Measurements from ENCODE around the gene ZNF280C. TPM values are rescaled to one million over a fixed set of nuclear protein-coding genes. Genes with fewer than 3 reads are reported as not detected.

Gene ZNF280C
- polyA plus RNA-seq, 1 donor = 4.7 TPM

GRCh38 chrX:130213376-130213775, 55.3 kb downstream of the ZNF280C start:
- H3K27ac ChIP-seq (ENCODE audit: low read length) = no peak overlapping the region
- no peaks in the 10 kb centered on the region for H3K27me3 ChIP-seq (ENCODE audit: control insufficient read depth, insufficient read depth, low read length)
- H3K36me3 ChIP-seq (ENCODE audit: control insufficient read depth, insufficient read depth, low read length) = peaks cover 9% of the 10 kb centered on the region
- no peak overlapping the region for H3K4me3 ChIP-seq (ENCODE audit: low read length)
- H3K9me3 ChIP-seq (ENCODE audit: control insufficient read depth, low read depth, low read length) = no peaks in the 10 kb centered on the region
- no peaks in the 10 kb centered on the region for H3K4me1 ChIP-seq (ENCODE audit: control insufficient read depth, insufficient read depth, low read length)
- no CpG with 5 or more reads among the region's 2 CpGs for WGBS (ENCODE audit: insufficient coverage, low lambda C conversion rate)
- DNase-seq = no peak

DNA sequence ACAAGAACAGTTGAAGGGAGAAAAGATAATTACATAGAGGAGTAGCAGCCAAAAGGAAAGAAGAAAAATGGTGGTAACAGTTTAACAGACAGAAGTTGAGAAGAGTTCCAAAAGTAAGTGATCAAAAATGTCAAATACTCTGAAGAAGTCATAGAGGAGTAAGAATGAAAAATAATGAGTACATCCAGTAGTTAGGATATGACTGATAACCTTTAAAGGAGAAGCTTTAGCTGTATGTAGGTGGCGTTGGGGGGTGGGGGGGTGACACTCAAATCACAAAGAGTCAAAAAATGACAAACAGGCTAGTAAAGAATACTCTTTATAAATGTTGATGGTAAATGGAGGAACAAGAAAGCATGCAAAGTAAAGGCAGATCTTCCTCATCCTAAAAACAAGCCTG, 56.3 kb downstream of the ZNF280C start:
- no peaks in the 10 kb centered on the region for H3K27me3 ChIP-seq (ENCODE audit: control insufficient read depth, insufficient read depth, low read length)
- no CpG with 5 or more reads among the region's 1 CpG for WGBS (ENCODE audit: insufficient coverage, low lambda C conversion rate)
- no peak overlapping the region for H3K27ac ChIP-seq (ENCODE audit: low read length)
- no peaks in the 10 kb centered on the region for H3K4me1 ChIP-seq (ENCODE audit: control insufficient read depth, insufficient read depth, low read length)
- no peak overlapping the region for H3K4me3 ChIP-seq (ENCODE audit: low read length)
- H3K36me3 ChIP-seq (ENCODE audit: control insufficient read depth, insufficient read depth, low read length) = peaks cover 9% of the 10 kb centered on the region
- DNase-seq = no peak
- H3K9me3 ChIP-seq (ENCODE audit: control insufficient read depth, low read depth, low read length) = no peaks in the 10 kb centered on the region

DNA sequence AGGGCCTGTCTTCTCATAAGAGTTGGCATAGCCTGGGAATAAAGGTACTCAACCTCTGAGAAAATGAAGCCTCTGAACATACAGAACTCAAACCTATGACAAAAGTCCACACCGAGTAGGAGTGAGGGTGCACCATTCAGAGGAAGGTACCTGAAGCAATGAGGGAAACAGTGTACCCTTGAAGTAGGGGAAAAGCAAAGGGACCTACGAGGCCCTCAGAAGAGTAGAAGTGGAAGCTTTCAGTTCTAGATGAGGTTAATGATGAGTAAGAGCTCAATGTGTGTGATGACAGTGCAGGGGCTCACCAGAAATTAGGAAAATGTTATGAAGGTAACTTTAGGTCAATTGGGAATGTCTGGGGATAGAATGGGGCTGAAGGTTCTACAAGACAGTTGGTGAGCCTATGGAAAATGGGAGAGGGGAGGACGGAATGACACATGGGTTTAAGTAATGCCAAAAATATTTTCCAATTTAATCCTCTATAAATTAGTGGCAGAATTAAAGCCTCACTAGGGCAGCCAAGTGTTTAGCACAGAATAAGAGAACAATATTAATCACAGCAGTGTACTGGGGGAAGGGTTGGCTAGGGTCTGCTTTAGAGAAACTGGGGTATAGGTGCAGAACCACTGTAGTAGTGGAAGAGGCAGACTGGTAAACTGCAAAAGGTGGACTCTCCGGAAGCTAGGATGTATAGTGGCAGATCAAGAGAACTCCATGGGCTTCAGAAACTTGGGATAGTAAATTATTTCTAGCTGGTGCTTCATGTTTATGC, 57.1 kb downstream of the ZNF280C start:
- no CpG with 5 or more reads among the region's 4 CpGs for WGBS (ENCODE audit: insufficient coverage, low lambda C conversion rate)
- no peak overlapping the region for H3K4me3 ChIP-seq (ENCODE audit: low read length)
- H3K27me3 ChIP-seq (ENCODE audit: control insufficient read depth, insufficient read depth, low read length) = no peaks in the 10 kb centered on the region
- H3K27ac ChIP-seq (ENCODE audit: low read length) = no peak overlapping the region
- peaks cover 9% of the 10 kb centered on the region for H3K36me3 ChIP-seq (ENCODE audit: control insufficient read depth, insufficient read depth, low read length)
- no peaks in the 10 kb centered on the region for H3K9me3 ChIP-seq (ENCODE audit: control insufficient read depth, low read depth, low read length)
- no peaks in the 10 kb centered on the region for H3K4me1 ChIP-seq (ENCODE audit: control insufficient read depth, insufficient read depth, low read length)
- DNase-seq = no peak

DNA sequence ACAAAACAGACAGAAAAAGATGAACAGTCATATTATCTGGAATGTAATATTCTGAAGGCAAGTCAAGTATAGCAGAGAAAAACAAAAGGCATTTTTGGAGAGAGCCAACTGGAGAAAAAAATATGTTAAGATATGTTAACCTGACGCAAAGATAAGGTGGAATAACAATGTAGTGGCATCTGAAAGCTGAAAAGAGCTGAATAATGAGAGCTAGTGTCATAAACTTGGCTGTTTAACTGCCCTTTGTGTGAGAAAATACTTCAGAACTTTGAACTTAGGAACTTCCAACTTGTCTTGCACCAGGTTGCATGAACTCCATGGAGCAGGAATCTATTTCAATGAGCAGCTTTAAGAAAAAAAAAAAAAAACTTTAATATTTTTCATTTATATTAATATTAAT, 64.1 kb downstream of the ZNF280C start:
- Histone ChIP-seq H3K36me3 (ENCODE audit: control insufficient read depth, insufficient read depth, low read length) (no peaks in the 10 kb centered on the region), H3K9me3 (ENCODE audit: control insufficient read depth, low read depth, low read length) (no peaks in the 10 kb centered on the region), H3K27me3 (ENCODE audit: control insufficient read depth, insufficient read depth, low read length) (no peaks in the 10 kb centered on the region), H3K4me1 (ENCODE audit: control insufficient read depth, insufficient read depth, low read length) (peaks cover 13% of the 10 kb centered on the region), H3K27ac (ENCODE audit: low read length) (peak overlapping the region; percentile 68), H3K4me3 (ENCODE audit: low read length) (no peak overlapping the region)
- DNase-seq = peak; percentile 36 to 64
- WGBS (ENCODE audit: insufficient coverage, low lambda C conversion rate) = no CpG with 5 or more reads among the region's 1 CpG

- no peaks in the 10 kb centered on the region for H3K4me1 ChIP-seq (ENCODE audit: control insufficient read depth, insufficient read depth, low read length)
Observed at GRCh38 chrX:130197464-130197863, 71.2 kb downstream of the ZNF280C start.

GRCh38 chrX:130196466-130196865, 72.2 kb downstream of the ZNF280C start:
- Histone ChIP-seq H3K4me3 (ENCODE audit: low read length) (no peak overlapping the region), H3K27ac (ENCODE audit: low read length) (peak overlapping the region; percentile 29), H3K4me1 (ENCODE audit: control insufficient read depth, insufficient read depth, low read length) (no peaks in the 10 kb centered on the region), H3K9me3 (ENCODE audit: control insufficient read depth, low read depth, low read length) (no peaks in the 10 kb centered on the region), H3K36me3 (ENCODE audit: control insufficient read depth, insufficient read depth, low read length) (no peaks in the 10 kb centered on the region), H3K27me3 (ENCODE audit: control insufficient read depth, insufficient read depth, low read length) (no peaks in the 10 kb centered on the region)
- peak in 1 of 2 donors; percentile 67 for DNase-seq
- WGBS (ENCODE audit: insufficient coverage, low lambda C conversion rate) = no CpG with 5 or more reads among the region's 7 CpGs

More at GRCh38 chrX:130197464-130197863, 71.2 kb downstream of the ZNF280C start:
- Histone ChIP-seq H3K36me3 (ENCODE audit: control insufficient read depth, insufficient read depth, low read length) (no peaks in the 10 kb centered on the region), H3K27ac (ENCODE audit: low read length) (no peak overlapping the region), H3K9me3 (ENCODE audit: control insufficient read depth, low read depth, low read length) (no peaks in the 10 kb centered on the region), H3K4me3 (ENCODE audit: low read length) (no peak overlapping the region), H3K27me3 (ENCODE audit: control insufficient read depth, insufficient read depth, low read length) (no peaks in the 10 kb centered on the region)
- no peak for DNase-seq
- WGBS (ENCODE audit: insufficient coverage, low lambda C conversion rate) = no CpG with 5 or more reads among the region's 5 CpGs

DNA sequence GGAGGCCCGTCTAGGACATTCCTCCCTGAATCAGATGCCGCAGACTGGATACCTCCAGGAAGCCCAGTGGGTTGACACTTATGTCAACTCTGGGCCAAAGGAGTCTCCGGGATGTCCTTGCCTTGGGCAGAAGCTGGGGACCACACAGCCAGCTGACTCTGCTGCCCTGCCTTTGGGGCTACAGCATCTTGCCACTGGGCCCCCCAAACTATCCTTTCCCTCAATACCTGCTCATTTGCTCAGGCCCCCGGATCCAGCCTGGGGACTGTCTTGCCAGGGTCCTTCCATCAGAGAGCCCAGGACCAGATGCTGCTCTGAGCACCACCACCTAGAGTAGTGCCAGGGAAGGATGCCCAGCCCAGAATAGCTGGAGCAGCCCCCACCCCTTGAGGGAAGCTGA, 77.9 kb downstream of the ZNF280C start:
- Histone ChIP-seq H3K9me3 (ENCODE audit: control insufficient read depth, low read depth, low read length) (no peaks in the 10 kb centered on the region), H3K4me1 (ENCODE audit: control insufficient read depth, insufficient read depth, low read length) (no peaks in the 10 kb centered on the region), H3K36me3 (ENCODE audit: control insufficient read depth, insufficient read depth, low read length) (no peaks in the 10 kb centered on the region), H3K27me3 (ENCODE audit: control insufficient read depth, insufficient read depth, low read length) (no peaks in the 10 kb centered on the region), H3K27ac (ENCODE audit: low read length) (no peak overlapping the region), H3K4me3 (ENCODE audit: low read length) (no peak overlapping the region)
- DNase-seq = no peak
- no CpG with 5 or more reads among the region's 4 CpGs for WGBS (ENCODE audit: insufficient coverage, low lambda C conversion rate)

DNA sequence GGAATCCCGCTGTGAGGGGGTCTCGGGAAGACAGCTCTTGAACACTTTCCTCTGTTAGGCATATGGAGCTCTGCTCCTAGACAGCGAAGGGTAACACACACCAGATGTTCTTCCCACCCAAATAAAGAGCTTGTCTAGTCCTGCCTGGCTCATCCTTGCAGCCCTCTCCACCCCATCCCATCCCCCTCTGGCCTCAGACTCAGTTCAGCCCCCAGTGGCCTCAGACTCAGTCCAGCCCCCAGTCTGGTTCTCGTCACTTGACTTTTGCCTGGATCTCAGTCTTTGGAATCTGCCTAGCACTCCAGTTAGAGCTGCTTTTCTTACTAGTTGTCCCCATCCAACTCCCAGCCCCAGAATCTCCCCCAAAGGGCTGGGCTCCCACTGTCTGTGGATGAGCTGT, 82.0 kb downstream of the ZNF280C start:
- Histone ChIP-seq H3K36me3 (ENCODE audit: control insufficient read depth, insufficient read depth, low read length) (no peaks in the 10 kb centered on the region), H3K4me1 (ENCODE audit: control insufficient read depth, insufficient read depth, low read length) (no peaks in the 10 kb centered on the region), H3K4me3 (ENCODE audit: low read length) (no peak overlapping the region), H3K27ac (ENCODE audit: low read length) (no peak overlapping the region), H3K9me3 (ENCODE audit: control insufficient read depth, low read depth, low read length) (no peaks in the 10 kb centered on the region), H3K27me3 (ENCODE audit: control insufficient read depth, insufficient read depth, low read length) (no peaks in the 10 kb centered on the region)
- no peak for DNase-seq
- WGBS (ENCODE audit: insufficient coverage, low lambda C conversion rate) = no CpG with 5 or more reads among the region's 4 CpGs

GRCh38 chrX:130184857-130185256, 83.8 kb downstream of the ZNF280C start:
- Histone ChIP-seq H3K27ac (ENCODE audit: low read length) (no peak overlapping the region), H3K9me3 (ENCODE audit: control insufficient read depth, low read depth, low read length) (no peaks in the 10 kb centered on the region), H3K4me3 (ENCODE audit: low read length) (no peak overlapping the region), H3K36me3 (ENCODE audit: control insufficient read depth, insufficient read depth, low read length) (no peaks in the 10 kb centered on the region), H3K4me1 (ENCODE audit: control insufficient read depth, insufficient read depth, low read length) (no peaks in the 10 kb centered on the region), H3K27me3 (ENCODE audit: control insufficient read depth, insufficient read depth, low read length) (no peaks in the 10 kb centered on the region)
- DNase-seq = no peak
- WGBS (ENCODE audit: insufficient coverage, low lambda C conversion rate) = no CpG with 5 or more reads among the region's 2 CpGs

DNA sequence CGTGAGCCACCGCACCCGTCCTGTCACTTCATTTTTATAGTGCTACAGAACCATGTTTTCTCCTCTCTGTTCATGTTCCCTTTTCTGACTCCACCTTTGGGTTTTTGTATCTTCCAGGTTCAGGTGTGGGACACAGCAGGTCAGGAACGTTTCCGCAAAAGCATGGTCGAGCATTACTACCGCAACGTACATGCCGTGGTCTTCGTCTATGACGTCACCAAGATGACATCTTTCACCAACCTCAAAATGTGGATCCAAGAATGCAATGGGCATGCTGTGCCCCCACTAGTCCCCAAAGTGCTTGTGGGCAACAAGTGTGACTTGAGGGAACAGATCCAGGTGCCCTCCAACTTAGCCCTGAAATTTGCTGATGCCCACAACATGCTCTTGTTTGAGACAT, 84.5 kb downstream of the ZNF280C start:
- no peaks in the 10 kb centered on the region for H3K36me3 ChIP-seq (ENCODE audit: control insufficient read depth, insufficient read depth, low read length)
- H3K4me3 ChIP-seq (ENCODE audit: low read length) = no peak overlapping the region
- DNase-seq = no peak
- no peaks in the 10 kb centered on the region for H3K27me3 ChIP-seq (ENCODE audit: control insufficient read depth, insufficient read depth, low read length)
- H3K4me1 ChIP-seq (ENCODE audit: control insufficient read depth, insufficient read depth, low read length) = no peaks in the 10 kb centered on the region
- no peak overlapping the region for H3K27ac ChIP-seq (ENCODE audit: low read length)
- no peaks in the 10 kb centered on the region for H3K9me3 ChIP-seq (ENCODE audit: control insufficient read depth, low read depth, low read length)
- no CpG with 5 or more reads among the region's 11 CpGs for WGBS (ENCODE audit: insufficient coverage, low lambda C conversion rate)
